Fibroblast of gingiva (primary cell): ENCODE data around the gene DAPK3.
"Not testable (repeated sequence)": the region's sequence is repeated elsewhere in the genome, so short reads cannot be mapped to it uniquely, and the experiment has no call there.

Experiments used
- DNase-seq: peaks from one replicate; pipeline ENCODE4 v3.0.0-alpha.2; 2011; ENCODE audit warnings: low read depth

Gene DAPK3

GRCh38 chr19:3978145-3978544 lies 7.2 kb upstream of the DAPK3 start:
- DNase-seq, result no peak

GRCh38 chr19:3977242-3978143 lies 6.6 kb upstream of the DAPK3 start:
- no peak for DNase-seq

- DNase-seq, result no peak
These were observed 5.8 kb upstream of the DAPK3 start for GRCh38 chr19:3976495-3977241.

DNA sequence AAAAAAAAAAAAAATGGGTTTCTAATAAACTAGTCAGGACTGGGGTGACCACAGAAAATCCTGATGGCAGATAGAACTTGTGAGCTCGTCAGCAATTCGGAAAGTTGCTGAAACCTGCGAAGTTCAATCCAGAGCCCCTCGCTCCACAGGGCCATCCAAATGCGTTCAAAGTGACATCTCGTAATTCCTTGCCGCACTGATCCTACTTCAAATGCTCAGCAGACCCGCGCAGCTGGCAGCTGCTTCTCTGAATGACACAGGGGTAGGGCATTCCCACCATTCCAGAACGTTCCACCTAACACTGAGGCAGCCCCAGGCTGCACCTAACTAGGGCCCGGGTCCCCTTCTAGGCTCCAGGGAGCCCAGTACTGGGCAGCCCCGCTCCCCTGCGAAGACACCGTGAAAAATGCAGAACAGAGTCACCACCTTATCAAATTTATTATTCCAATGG lies 4.8 kb upstream of the DAPK3 start:
- no peak for DNase-seq

- no peak for DNase-seq
These were observed 4.2 kb upstream of the DAPK3 start for GRCh38 chr19:3975144-3975543.

DNA sequence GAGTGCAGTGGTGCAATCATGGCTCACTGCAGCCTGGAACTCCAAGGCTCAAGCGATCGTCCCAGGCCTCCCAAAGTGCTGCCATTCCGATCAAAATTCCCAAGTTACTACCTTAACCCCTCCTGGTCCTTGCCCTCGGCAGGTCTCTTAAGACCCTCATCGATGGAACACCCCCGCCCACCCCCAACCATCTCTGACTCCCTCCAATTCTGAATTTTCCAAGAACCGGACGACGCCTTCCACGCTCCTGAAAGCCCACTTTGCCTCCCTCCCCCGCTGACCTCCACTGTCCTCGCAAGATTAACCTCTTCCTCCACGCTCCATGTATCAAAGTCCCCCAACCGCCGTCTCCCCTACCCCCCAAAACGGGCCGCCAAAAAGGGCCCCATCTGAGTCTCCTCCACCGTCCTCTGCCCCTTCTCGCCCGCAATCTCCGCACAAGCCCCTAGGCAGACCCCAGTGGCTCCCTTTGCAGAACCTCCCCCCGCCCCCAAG lies 539 bp downstream of the DAPK3 start:
- no peak for DNase-seq

DNA sequence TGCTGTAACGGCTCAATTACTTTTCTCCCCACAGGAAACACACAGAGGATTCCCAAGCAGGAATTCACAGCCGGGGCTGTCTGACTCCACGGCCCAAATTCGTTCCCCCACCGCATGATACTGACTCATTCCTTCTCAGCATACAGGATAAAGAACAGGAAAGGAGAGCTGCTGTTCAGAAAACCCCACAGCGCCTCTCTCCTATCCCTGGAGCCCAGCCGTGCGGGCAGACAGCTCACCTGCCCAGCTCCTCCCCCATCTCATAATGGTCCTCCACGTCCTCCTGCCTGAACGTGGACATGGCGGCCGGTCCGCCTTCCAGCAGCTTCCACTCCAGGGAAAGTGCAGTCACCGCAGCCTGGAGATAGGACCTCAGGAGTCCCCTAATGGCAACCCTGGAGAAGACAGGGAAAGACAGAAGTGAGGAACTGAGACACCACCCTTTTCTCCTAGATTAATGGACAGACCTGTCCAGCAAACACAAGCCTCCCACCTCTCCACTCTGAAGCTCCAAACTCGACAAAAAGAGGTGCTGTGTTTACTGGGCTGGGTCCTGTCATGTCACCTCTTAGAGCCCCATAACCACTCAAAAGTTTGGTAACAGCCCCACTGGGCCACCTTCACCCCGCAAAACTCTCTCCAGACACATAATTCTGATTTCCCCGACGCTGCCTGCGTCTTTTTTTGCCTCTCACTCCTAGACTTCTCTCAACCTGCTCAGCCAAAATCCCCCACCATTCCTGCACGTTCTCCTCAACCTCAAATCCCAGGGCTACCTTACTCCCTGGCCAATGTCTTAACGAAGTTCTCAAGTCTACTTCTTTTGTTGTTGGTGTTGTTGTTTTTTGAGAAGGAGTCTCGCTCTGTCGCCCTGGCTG lies 1.2 kb downstream of the DAPK3 start:
- DNase-seq, result peak; percentile 82

GRCh38 chr19:3968556-3969434 lies 2.1 kb downstream of the DAPK3 start:
- peak; percentile 98 for DNase-seq

GRCh38 chr19:3967983-3968382 lies 2.9 kb downstream of the DAPK3 start:
- DNase-seq, result not testable (repeated sequence)

DNA sequence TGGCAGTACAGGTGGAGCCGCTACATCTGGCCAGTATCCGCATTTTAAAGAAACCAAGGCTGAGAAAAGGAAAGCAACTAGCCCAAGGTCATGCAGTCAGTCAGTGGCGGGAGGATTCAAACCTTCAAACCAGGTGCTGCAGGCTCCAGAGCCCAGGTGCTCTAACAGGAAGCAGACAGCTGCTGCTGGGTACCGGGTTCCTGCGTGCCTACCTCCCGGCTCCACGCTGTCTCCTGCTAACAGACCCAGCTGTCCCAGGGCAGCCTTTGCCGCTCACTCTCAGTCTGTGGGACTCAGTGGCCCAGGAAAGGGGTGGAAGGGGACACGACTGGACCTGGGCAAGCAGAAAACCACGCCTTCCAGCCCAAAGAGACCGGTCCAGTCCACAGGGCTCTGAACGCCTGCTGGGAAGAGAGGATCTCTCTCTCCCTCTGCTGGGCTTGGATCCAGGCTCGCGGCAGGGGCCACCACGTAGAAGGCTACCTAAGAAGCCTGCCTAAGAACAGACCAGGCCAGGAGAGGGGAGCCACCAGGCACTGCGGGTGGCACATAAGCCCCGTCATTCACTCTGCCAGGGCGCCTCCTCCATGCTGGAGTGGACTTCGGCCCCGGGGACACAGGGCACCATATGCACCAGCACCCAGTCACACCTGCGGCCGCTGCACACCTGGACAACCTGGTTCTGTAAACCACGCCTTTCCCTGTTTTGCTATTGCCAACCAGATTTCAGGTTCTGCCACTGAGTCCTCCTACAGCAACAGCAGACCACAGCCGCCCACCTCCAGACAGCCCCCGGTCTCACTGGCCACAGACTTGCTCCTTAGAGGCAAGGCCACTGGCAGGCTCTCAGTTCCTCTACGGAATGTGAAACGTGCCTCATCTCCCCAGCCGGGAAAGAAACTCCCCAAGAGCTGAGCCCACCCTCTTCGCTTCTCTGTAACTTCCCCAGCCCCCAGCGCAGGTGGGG lies 4.6 kb downstream of the DAPK3 start:
- no peak for DNase-seq

GRCh38 chr19:3964256-3965194 lies 6.4 kb downstream of the DAPK3 start:
- no peak for DNase-seq

DNA sequence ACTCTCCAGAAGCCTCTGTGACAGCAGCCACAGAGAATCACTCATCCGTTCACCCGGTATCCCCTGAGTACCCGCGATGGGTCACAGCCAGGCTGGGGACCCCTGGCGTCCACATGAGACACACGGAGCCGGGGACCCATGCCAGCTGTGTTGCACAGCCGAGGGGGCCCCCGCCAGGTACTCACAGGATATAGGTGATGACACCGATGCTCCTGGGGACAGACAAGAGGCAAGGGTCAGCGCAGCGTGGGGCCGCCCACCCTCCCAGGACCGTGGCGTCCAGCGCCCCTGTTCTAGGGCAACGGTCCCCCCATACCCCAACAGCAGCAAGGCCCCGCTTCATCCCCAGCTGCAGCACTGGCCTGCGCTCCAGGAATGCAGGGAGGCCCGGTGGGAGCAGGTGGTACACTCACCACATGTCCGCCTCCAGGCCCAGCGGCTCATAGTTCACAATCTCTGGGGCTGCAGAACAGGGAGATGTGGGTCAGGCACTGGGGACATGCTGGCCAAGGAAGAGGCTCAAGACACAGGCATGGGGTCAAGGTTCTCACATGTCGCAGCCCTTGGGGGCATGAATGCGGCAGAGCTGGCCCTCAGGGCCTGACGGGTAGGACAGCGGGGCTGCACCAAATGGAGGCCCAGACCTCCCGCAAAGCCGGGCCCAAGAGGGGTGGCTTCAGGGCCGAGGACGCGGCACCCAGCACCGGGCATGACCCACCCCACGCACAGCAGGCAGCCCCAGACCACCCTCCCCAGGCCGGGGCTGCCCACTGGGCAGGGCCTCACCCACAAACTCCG lies 7.2 kb downstream of the DAPK3 start:
- no peak for DNase-seq

- DNase-seq, result no peak
These were observed 9.9 kb downstream of the DAPK3 start for GRCh38 chr19:3961007-3961406.

DNA sequence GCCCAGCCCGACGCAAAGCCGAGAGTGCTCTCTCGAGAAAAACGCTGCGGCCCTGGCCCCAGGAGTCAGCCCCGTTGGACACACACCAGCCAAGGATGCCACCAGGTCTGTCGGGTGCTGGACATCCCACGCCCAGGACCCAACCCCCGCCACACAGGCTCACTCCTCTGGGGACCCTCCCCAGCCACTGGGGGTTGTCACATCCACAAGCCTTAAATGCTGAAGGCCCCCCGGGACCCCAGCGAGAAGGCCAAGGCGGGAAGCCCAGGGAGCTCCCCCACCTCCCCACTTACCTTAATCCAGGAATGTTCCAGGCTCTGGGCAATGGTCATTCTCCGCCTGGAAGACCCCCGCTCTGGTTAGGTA lies 11.2 kb downstream of the DAPK3 start:
- no peak for DNase-seq

DNA sequence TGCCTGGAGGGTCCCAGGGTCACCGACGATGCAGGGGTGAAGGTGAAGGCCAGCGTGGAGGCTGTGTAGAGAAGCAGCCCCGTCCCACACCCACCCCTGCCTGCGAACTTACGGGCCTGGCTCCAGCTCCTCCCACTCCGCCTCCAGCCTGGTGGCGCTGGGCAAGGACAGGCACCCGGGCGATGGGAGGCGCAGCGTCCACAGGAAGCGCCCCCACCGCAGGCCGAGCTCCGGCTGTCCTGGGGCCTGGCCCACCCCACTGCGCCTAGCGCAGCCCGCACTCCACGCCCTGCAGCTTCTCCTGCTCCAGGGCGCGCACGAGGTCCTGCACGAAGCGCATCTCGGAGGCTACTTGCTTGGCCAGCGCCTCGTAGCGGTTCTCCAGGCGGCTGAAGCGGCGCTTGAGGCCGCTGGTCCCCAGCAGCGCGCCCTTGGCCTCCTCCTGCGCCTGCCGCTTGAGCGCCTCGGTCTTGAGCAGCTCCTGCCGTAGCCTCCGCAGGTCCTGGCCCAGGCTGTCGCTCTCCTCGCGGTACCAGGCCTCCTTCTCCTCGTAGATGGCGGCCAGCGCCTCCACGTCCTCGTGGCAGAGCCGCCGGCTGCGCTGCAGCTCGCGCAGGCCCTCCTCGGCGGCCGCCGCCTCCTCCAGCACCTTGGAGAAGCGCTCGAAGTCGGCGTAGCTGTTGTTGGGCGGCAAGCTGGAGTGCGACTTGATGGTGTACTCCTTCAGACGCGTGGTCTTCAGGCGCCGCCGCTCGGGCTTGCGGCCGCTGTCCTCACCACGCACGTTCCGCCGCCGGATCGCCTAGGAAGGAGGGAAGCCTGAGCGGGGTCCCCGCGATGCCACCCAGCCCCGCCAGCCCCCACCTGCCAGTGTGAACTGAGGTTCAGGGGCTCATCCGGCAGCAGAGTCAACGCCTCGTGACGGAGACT lies 11.8 kb downstream of the DAPK3 start:
- DNase-seq, result no peak

- no peak for DNase-seq
These were observed 15.2 kb downstream of the DAPK3 start for GRCh38 chr19:3955688-3956087.

GRCh38 chr19:3955276-3955675 lies 15.6 kb downstream of the DAPK3 start:
- DNase-seq, result not testable (repeated sequence)
